GM23338 (cell line): ENCODE results near the gene ZNF784. TPM values are rescaled to one million over a fixed set of nuclear protein-coding genes. Genes with fewer than 3 reads are reported as not detected.

Source experiments
- ATAC-seq: fragments of 200-7000 bp; cut with Tn5 transposase; 3 replicates; pipeline ENCODE4 v1.9.1; 2020
- DNase-seq: peaks from one replicate; pipeline ENCODE4 v3.0.0-alpha.2; 2015; ENCODE audit warnings: low spot score
- H2AFZ ChIP-seq: fragments of 200-600 bp; sonication (generic); 2 replicates; pipeline ENCODE4 v1.8.0; 2016; ENCODE audit warnings: antibody characterized with exemption, mild to moderate bottlenecking, moderate library complexity
- H3F3A ChIP-seq: fragments of 200-600 bp; sonication (generic); replicated peaks from 2 replicates; pipeline ENCODE4 v1.8.0; 2017; ENCODE audit warnings: antibody characterized with exemption, mixed run types, low read depth
- H3K27ac ChIP-seq: fragments of 200-600 bp; sonication (generic); 2 replicates; pipeline ENCODE4 v1.6.1; 2016; ENCODE audit warnings: low read depth
- H3K27me3 ChIP-seq: fragments of 200-600 bp; sonication (generic); 2 replicates; pipeline ENCODE4 v1.8.0; 2016; ENCODE audit warnings: mild to moderate bottlenecking, mixed run types, moderate library complexity; ENCODE audit not compliant: insufficient read depth
- H3K36me3 ChIP-seq: fragments of 200-600 bp; sonication (generic); 2 replicates; pipeline ENCODE4 v1.8.0; 2016; ENCODE audit warnings: mild to moderate bottlenecking; ENCODE audit not compliant: insufficient read depth
- H3K4me1 ChIP-seq: fragments of 200-600 bp; sonication (generic); 2 replicates; pipeline ENCODE4 v1.8.0; 2016; ENCODE audit warnings: mild to moderate bottlenecking, moderate library complexity; ENCODE audit not compliant: insufficient read depth
- H3K4me2 ChIP-seq: fragments of 200-600 bp; sonication (generic); 2 replicates; pipeline ENCODE4 v1.7.1; 2017; ENCODE audit warnings: mixed run types
- H3K4me3 ChIP-seq: fragments of 200-600 bp; sonication (generic); 2 replicates; pipeline ENCODE4 v1.6.1; 2016; ENCODE audit warnings: mixed run types
- H3K79me2 ChIP-seq: fragments of 200-600 bp; sonication (generic); replicated peaks from 2 replicates; pipeline ENCODE4 v1.8.0; 2017; ENCODE audit warnings: mild to moderate bottlenecking; ENCODE audit not compliant: insufficient read depth
- H3K9me2 ChIP-seq: fragments of 200-600 bp; sonication (generic); 2 replicates; pipeline ENCODE4 v1.8.0; 2017; ENCODE audit not compliant: insufficient read depth
- H4K20me1 ChIP-seq: fragments of 200-600 bp; sonication (generic); replicated peaks from 2 replicates; pipeline ENCODE4 v1.8.0; 2017; ENCODE audit warnings: mild to moderate bottlenecking; ENCODE audit not compliant: insufficient read depth
- H3K27ac Mint-ChIP-seq: 2 replicates; pipeline ENCODE4 v1.8.0; 2020; ENCODE audit warnings: inconsistent platforms, mild to moderate bottlenecking, moderate library complexity, mixed read lengths
- H3K27me3 Mint-ChIP-seq: 3 replicates; pipeline ENCODE4 v1.8.0; 2022; ENCODE audit warnings: low read depth, mild to moderate bottlenecking, moderate library complexity, mixed read lengths, inconsistent platforms; ENCODE audit not compliant: insufficient read depth, poor library complexity
- H3K36me3 Mint-ChIP-seq: 3 replicates; pipeline ENCODE4 v1.8.0; 2021; ENCODE audit warnings: low read depth, mild to moderate bottlenecking, inconsistent platforms, moderate library complexity, mixed read lengths
- H3K4me1 Mint-ChIP-seq: 3 replicates; pipeline ENCODE4 v1.8.0; 2020; ENCODE audit warnings: mild to moderate bottlenecking, inconsistent platforms, mixed read lengths
- H3K4me3 Mint-ChIP-seq: 3 replicates; pipeline ENCODE4 v1.8.0; 2021; ENCODE audit warnings: moderate library complexity, mild to moderate bottlenecking, inconsistent platforms, mixed read lengths
- H3K9me3 Mint-ChIP-seq: 3 replicates; pipeline ENCODE4 v1.8.0; 2020; ENCODE audit warnings: moderate library complexity, mild to moderate bottlenecking, inconsistent platforms, mixed read lengths
- CREB1 ChIP-seq: fragments of 250-450 bp; sonication (Bioruptor Pico); IDR thresholded peaks from 2 replicates; pipeline ENCODE4 v1.5.0; 2020; ENCODE audit warnings: low read depth, mild to moderate bottlenecking, moderate library complexity
- EZH2 ChIP-seq: fragments of 200-600 bp; sonication (generic); IDR thresholded peaks from one replicate; pipeline ENCODE4 v1.8.0; 2017; ENCODE audit warnings: antibody characterized with exemption, mild to moderate bottlenecking, low read depth; ENCODE audit not compliant: unreplicated experiment
- EZH2phosphoT487 ChIP-seq: fragments of 200-600 bp; sonication (generic); IDR thresholded peaks from one replicate; pipeline ENCODE4 v1.8.1; 2018; ENCODE audit warnings: antibody characterized with exemption; ENCODE audit not compliant: unreplicated experiment
- JUNB ChIP-seq: IDR thresholded peaks from one replicate; pipeline ENCODE4 v1.6.1; 2016; ENCODE audit warnings: antibody characterized with exemption; ENCODE audit not compliant: unreplicated experiment
- NANOG ChIP-seq: IDR thresholded peaks from 2 replicates; pipeline ENCODE4 v1.6.1; 2016; ENCODE audit warnings: antibody characterized with exemption, borderline replicate concordance
- POLR2AphosphoS5 ChIP-seq: IDR thresholded peaks from 2 replicates; pipeline ENCODE4 v1.6.1; 2016; ENCODE audit warnings: antibody characterized with exemption, low read depth
- STAT1 ChIP-seq: IDR thresholded peaks from one replicate; pipeline ENCODE4 v1.6.1; 2016; ENCODE audit warnings: antibody characterized with exemption; ENCODE audit not compliant: unreplicated experiment
- ZNF114 ChIP-seq: fragments of 250-450 bp; sonication (Bioruptor Pico); IDR thresholded peaks from 2 replicates; pipeline ENCODE4 v1.5.0; 2020; ENCODE audit warnings: mild to moderate bottlenecking, moderate library complexity
- ZNF331 ChIP-seq: fragments of 250-450 bp; sonication (Bioruptor Pico); IDR thresholded peaks from 2 replicates; pipeline ENCODE4 v1.5.0; 2020; ENCODE audit warnings: low read depth, mild to moderate bottlenecking, moderate library complexity
- polyA plus RNA-seq: library from polyadenylated mRNA; unstranded; fragments of >200 nt; fragmentation: Nextera tagmentation; extraction: Ambion mirVana; gene quantifications from 2 replicates; pipeline ENCODE4 v1.2.1, GENCODE V29; 2016
- total RNA-seq: library from RNA; depleted of rRNA; stranded (reverse); fragments of >200 nt; shearing (Covaris generic); gene quantifications from 2 replicates; pipeline ENCODE4 v1.2.3, GENCODE V29; 2014
- TF ChIP-seq, protein P1 (sequence below): IDR thresholded peaks from 2 replicates; pipeline ENCODE4 v1.6.1; 2016; ENCODE audit warnings: antibody characterized with exemption
- TF ChIP-seq, protein P2 (sequence below): IDR thresholded peaks from one replicate; pipeline ENCODE4 v1.6.1; 2018; ENCODE audit warnings: antibody characterized with exemption; ENCODE audit not compliant: unreplicated experiment
- TF ChIP-seq, protein P3 (sequence below), 2 experiments: fragments of 200-600 bp in 1 of 2; sonication (generic) in 1 of 2; conservative IDR thresholded peaks; 2 replicates each; pipeline versions ENCODE4 v1.5.1 to v1.6.1; 2016 to 2017; ENCODE audit warnings: antibody characterized with exemption in 2 of 2, low read depth in 2 of 2, mild to moderate bottlenecking in 2 of 2, moderate library complexity in 1 of 2
- TF ChIP-seq, protein P4 (sequence below): fragments of 250-450 bp; sonication (Bioruptor Pico); IDR thresholded peaks from 2 replicates; pipeline ENCODE4 v1.5.0; 2020; ENCODE audit warnings: mild to moderate bottlenecking, moderate library complexity

ZNF784 gene
- total and polyA plus RNA-seq, 2 experiments from 2014 or later = 1.5 to 6.7 TPM

DNA sequence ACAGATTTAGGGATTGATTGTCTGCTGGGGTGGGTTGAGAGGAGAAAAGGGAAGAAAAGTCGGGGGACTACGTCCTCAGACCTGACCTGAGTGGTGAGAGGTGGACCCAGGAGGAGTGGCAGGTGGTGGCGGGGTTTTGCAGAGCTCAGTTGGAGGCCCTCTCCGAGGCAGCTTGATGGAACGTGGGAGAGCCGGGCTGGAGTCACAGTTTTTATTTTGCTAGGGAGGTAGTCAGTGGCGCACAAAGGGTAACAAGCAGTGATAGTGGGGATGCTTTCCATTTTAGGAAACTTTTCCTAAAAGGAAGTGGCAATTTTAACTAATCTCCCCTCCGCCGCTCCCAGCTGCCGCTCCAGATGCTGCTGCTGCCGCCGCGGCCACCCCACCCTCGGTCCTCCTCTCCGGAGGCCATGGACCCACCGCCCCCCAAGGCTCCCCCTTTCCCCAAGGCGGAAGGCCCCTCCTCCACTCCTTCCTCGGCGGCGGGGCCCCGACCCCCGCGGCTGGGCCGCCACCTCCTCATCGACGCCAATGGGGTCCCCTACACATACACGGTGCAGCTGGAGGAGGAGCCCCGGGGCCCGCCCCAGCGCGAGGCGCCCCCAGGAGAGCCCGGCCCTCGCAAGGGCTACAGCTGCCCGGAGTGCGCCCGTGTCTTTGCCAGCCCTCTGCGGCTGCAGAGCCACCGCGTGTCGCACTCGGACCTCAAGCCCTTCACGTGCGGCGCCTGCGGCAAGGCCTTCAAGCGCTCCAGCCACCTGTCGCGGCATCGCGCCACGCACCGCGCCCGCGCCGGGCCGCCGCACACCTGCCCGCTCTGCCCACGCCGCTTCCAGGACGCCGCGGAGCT is 18.0 kb upstream of the ZNF784 start:
- Mint-ChIP-seq H3K27ac (peak overlapping the region; percentile 95), H3K36me3 (peaks cover 53% of the 10 kb centered on the region), H3K4me1 (peaks cover 22% of the 10 kb centered on the region), H3K9me3 (peaks cover 8% of the 10 kb centered on the region), H3K27me3 (peaks cover 40% of the 10 kb centered on the region), H3K4me3 (peak overlapping the region; percentile 84)
- H3K79me2 ChIP-seq = peaks cover 37% of the 10 kb centered on the region
- peak overlapping the region; percentile 96 for H3K4me2 ChIP-seq
- no peak overlapping the region for H3K27ac ChIP-seq
- ATAC-seq = peak; percentile 15
- peak overlapping the region; percentile 80; the same call in 1 of the 2 replicates for H2AFZ ChIP-seq
- no peak for TF ChIP-seq ZNF331
- TF ChIP-seq CREB1 (CRISPR knock-in tag) = no peak
- TF ChIP-seq POLR2AphosphoS5 = no peak
- TF ChIP-seq, protein P1, sequence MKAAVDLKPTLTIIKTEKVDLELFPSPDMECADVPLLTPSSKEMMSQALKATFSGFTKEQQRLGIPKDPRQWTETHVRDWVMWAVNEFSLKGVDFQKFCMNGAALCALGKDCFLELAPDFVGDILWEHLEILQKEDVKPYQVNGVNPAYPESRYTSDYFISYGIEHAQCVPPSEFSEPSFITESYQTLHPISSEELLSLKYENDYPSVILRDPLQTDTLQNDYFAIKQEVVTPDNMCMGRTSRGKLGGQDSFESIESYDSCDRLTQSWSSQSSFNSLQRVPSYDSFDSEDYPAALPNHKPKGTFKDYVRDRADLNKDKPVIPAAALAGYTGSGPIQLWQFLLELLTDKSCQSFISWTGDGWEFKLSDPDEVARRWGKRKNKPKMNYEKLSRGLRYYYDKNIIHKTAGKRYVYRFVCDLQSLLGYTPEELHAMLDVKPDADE = no peak
- no peak for TF ChIP-seq NANOG
- TF ChIP-seq JUNB = no peak
- no peak for TF ChIP-seq EZH2phosphoT487
- no peak for TF ChIP-seq EZH2
- TF ChIP-seq, protein P2, sequence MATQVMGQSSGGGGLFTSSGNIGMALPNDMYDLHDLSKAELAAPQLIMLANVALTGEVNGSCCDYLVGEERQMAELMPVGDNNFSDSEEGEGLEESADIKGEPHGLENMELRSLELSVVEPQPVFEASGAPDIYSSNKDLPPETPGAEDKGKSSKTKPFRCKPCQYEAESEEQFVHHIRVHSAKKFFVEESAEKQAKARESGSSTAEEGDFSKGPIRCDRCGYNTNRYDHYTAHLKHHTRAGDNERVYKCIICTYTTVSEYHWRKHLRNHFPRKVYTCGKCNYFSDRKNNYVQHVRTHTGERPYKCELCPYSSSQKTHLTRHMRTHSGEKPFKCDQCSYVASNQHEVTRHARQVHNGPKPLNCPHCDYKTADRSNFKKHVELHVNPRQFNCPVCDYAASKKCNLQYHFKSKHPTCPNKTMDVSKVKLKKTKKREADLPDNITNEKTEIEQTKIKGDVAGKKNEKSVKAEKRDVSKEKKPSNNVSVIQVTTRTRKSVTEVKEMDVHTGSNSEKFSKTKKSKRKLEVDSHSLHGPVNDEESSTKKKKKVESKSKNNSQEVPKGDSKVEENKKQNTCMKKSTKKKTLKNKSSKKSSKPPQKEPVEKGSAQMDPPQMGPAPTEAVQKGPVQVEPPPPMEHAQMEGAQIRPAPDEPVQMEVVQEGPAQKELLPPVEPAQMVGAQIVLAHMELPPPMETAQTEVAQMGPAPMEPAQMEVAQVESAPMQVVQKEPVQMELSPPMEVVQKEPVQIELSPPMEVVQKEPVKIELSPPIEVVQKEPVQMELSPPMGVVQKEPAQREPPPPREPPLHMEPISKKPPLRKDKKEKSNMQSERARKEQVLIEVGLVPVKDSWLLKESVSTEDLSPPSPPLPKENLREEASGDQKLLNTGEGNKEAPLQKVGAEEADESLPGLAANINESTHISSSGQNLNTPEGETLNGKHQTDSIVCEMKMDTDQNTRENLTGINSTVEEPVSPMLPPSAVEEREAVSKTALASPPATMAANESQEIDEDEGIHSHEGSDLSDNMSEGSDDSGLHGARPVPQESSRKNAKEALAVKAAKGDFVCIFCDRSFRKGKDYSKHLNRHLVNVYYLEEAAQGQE = no peak
- TF ChIP-seq STAT1 = no peak
- TF ChIP-seq, protein P3, sequence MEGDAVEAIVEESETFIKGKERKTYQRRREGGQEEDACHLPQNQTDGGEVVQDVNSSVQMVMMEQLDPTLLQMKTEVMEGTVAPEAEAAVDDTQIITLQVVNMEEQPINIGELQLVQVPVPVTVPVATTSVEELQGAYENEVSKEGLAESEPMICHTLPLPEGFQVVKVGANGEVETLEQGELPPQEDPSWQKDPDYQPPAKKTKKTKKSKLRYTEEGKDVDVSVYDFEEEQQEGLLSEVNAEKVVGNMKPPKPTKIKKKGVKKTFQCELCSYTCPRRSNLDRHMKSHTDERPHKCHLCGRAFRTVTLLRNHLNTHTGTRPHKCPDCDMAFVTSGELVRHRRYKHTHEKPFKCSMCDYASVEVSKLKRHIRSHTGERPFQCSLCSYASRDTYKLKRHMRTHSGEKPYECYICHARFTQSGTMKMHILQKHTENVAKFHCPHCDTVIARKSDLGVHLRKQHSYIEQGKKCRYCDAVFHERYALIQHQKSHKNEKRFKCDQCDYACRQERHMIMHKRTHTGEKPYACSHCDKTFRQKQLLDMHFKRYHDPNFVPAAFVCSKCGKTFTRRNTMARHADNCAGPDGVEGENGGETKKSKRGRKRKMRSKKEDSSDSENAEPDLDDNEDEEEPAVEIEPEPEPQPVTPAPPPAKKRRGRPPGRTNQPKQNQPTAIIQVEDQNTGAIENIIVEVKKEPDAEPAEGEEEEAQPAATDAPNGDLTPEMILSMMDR (conservative IDR thresholded peaks at IDR 0.05; ENCODE audit: low read depth in 2 of 2) = no peak
- TF ChIP-seq, protein P4, sequence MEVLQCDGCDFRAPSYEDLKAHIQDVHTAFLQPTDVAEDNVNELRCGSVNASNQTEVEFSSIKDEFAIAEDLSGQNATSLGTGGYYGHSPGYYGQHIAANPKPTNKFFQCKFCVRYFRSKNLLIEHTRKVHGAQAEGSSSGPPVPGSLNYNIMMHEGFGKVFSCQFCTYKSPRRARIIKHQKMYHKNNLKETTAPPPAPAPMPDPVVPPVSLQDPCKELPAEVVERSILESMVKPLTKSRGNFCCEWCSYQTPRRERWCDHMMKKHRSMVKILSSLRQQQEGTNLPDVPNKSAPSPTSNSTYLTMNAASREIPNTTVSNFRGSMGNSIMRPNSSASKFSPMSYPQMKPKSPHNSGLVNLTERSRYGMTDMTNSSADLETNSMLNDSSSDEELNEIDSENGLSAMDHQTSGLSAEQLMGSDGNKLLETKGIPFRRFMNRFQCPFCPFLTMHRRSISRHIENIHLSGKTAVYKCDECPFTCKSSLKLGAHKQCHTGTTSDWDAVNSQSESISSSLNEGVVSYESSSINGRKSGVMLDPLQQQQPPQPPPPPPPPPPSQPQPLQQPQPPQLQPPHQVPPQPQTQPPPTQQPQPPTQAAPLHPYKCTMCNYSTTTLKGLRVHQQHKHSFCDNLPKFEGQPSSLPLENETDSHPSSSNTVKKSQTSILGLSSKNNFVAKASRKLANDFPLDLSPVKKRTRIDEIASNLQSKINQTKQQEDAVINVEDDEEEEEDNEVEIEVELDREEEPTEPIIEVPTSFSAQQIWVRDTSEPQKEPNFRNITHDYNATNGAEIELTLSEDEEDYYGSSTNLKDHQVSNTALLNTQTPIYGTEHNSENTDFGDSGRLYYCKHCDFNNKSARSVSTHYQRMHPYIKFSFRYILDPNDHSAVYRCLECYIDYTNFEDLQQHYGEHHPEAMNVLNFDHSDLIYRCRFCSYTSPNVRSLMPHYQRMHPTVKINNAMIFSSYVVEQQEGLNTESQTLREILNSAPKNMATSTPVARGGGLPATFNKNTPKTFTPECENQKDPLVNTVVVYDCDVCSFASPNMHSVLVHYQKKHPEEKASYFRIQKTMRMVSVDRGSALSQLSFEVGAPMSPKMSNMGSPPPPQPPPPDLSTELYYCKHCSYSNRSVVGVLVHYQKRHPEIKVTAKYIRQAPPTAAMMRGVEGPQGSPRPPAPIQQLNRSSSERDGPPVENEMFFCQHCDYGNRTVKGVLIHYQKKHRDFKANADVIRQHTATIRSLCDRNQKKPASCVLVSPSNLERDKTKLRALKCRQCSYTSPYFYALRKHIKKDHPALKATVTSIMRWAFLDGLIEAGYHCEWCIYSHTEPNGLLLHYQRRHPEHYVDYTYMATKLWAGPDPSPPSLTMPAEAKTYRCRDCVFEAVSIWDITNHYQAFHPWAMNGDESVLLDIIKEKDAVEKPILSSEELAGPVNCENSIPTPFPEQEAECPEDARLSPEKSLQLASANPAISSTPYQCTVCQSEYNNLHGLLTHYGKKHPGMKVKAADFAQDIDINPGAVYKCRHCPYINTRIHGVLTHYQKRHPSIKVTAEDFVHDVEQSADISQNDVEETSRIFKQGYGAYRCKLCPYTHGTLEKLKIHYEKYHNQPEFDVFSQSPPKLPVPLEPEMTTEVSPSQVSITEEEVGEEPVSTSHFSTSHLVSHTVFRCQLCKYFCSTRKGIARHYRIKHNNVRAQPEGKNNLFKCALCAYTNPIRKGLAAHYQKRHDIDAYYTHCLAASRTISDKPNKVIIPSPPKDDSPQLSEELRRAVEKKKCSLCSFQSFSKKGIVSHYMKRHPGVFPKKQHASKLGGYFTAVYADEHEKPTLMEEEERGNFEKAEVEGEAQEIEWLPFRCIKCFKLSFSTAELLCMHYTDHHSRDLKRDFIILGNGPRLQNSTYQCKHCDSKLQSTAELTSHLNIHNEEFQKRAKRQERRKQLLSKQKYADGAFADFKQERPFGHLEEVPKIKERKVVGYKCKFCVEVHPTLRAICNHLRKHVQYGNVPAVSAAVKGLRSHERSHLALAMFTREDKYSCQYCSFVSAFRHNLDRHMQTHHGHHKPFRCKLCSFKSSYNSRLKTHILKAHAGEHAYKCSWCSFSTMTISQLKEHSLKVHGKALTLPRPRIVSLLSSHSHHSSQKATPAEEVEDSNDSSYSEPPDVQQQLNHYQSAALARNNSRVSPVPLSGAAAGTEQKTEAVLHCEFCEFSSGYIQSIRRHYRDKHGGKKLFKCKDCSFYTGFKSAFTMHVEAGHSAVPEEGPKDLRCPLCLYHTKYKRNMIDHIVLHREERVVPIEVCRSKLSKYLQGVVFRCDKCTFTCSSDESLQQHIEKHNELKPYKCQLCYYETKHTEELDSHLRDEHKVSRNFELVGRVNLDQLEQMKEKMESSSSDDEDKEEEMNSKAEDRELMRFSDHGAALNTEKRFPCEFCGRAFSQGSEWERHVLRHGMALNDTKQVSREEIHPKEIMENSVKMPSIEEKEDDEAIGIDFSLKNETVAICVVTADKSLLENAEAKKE (CRISPR knock-in tag) = no peak
- no peak for TF ChIP-seq ZNF114 (CRISPR knock-in tag)
- DNase-seq = no peak
- H3K4me1 ChIP-seq = no peaks in the 10 kb centered on the region; the same call in 1 of the 2 replicates
- H3K4me3 ChIP-seq = peak overlapping the region; percentile 89
- H4K20me1 ChIP-seq = no peaks in the 10 kb centered on the region
- H3F3A ChIP-seq = peaks cover 34% of the 10 kb centered on the region
- H3K27me3 ChIP-seq = no peaks in the 10 kb centered on the region
- 0 out of 2 replicates have a peak, but pooled peaks cover 3% of the 10 kb centered on the region for H3K9me2 ChIP-seq
- H3K36me3 ChIP-seq = no peaks in the 10 kb centered on the region
